Breast epithelium (tissue), 3 donors: ENCODE data around the gene TBC1D10A.

ENCODE experiments used
- CTCF ChIP-seq, 3 donors: fragments of 450-650 bp; IDR thresholded peaks; one replicate each; pipeline ENCODE4 v1.5.1; 2016 to 2017; ENCODE audit warnings: antibody characterized with exemption in 3 of 3, mild to moderate bottlenecking in 3 of 3, moderate library complexity in 3 of 3
- POLR2A ChIP-seq: fragments of 450-650 bp; IDR thresholded peaks from one replicate; pipeline ENCODE4 v1.6.1; 2016; ENCODE audit warnings: antibody characterized with exemption, mild to moderate bottlenecking, moderate library complexity

- TF ChIP-seq CTCF (IDR thresholded peaks at IDR 0.05) (no peak), POLR2A (no peak)
Observed at GRCh38 chr22:30260682-30261081, 66.1 kb downstream of the TBC1D10A start.
